WTC11 (cell line): Measurements from ENCODE around the gene MDM4.

ENCODE experiments used
- CTCF ChIP-seq: fragments of 200-600 bp; IDR thresholded peaks from 2 replicates; pipeline ENCODE4 v1.8.0; 2022; ENCODE audit warnings: antibody characterized with exemption
- E2F1 ChIP-seq: sonication (generic); formaldehyde crosslinking; IDR thresholded peaks from 2 replicates; pipeline ENCODE4 v1.8.0; 2022; ENCODE audit warnings: mild to moderate bottlenecking, missing genetic modification reagents
- E2F4 ChIP-seq: sonication (generic); formaldehyde crosslinking; IDR thresholded peaks from 2 replicates; pipeline ENCODE4 v1.8.1; 2022; ENCODE audit warnings: low read depth, mild to moderate bottlenecking, moderate library complexity, missing genetic modification reagents, borderline replicate concordance
- FOXP4 ChIP-seq: sonication (generic); formaldehyde crosslinking; IDR thresholded peaks from 2 replicates; pipeline ENCODE4 v1.8.0; 2022; ENCODE audit warnings: mild to moderate bottlenecking, missing genetic modification reagents
- KAT7 ChIP-seq: sonication (generic); formaldehyde crosslinking; IDR thresholded peaks from 2 replicates; pipeline ENCODE4 v1.8.1; 2023; ENCODE audit warnings: missing genetic modification reagents, mild to moderate bottlenecking, borderline replicate concordance
- MXD4 ChIP-seq: fragments of 250-450 bp; sonication (Bioruptor Pico); IDR thresholded peaks from 2 replicates; pipeline ENCODE4 v1.8.0; 2021; ENCODE audit warnings: mild to moderate bottlenecking, moderate library complexity, borderline replicate concordance
- NR2C2 ChIP-seq: sonication (generic); formaldehyde crosslinking; IDR thresholded peaks from 2 replicates; pipeline ENCODE4 v1.8.0; 2022; ENCODE audit warnings: mild to moderate bottlenecking, missing genetic modification reagents
- PRDM15 ChIP-seq: sonication (generic); formaldehyde crosslinking; IDR thresholded peaks from 2 replicates; pipeline ENCODE4 v1.8.0; 2022; ENCODE audit warnings: missing genetic modification reagents
- PREB ChIP-seq: sonication (generic); formaldehyde crosslinking; IDR thresholded peaks from 2 replicates; pipeline ENCODE4 v1.8.1; 2022; ENCODE audit warnings: mild to moderate bottlenecking, missing genetic modification reagents, moderate library complexity, borderline replicate concordance
- TEAD4 ChIP-seq: sonication (generic); formaldehyde crosslinking; IDR thresholded peaks from 2 replicates; pipeline ENCODE4 v1.8.0; 2022; ENCODE audit warnings: mild to moderate bottlenecking, missing genetic modification reagents
- USF2 ChIP-seq: sonication (generic); formaldehyde crosslinking; IDR thresholded peaks from 2 replicates; pipeline ENCODE4 v1.8.1; 2023; ENCODE audit warnings: mild to moderate bottlenecking, missing genetic modification reagents, moderate library complexity

- no peak for TF ChIP-seq KAT7 (CRISPR knock-in tag)
- TF ChIP-seq NR2C2 (CRISPR knock-in tag) = no peak
- TF ChIP-seq FOXP4 (CRISPR knock-in tag) = no peak
- no peak for TF ChIP-seq CTCF
- TF ChIP-seq MXD4 (CRISPR knock-in tag) = no peak
- no peak for TF ChIP-seq E2F1 (CRISPR knock-in tag)
- no peak for TF ChIP-seq USF2 (CRISPR knock-in tag)
- no peak for TF ChIP-seq E2F4 (CRISPR knock-in tag)
- TF ChIP-seq PRDM15 (CRISPR knock-in tag) = no peak
- no peak for TF ChIP-seq TEAD4 (CRISPR knock-in tag)
- TF ChIP-seq PREB (CRISPR knock-in tag) = no peak
Observed at GRCh38 chr1:204478172-204478899, 37.9 kb upstream of the MDM4 start.
